Skeletal muscle satellite cell (primary cell): Measurements from ENCODE around the gene SYNJ2.

Experiments used
- H3K27me3 ChIP-seq: 2 replicates; pipeline ENCODE4 v1.7.0; 2013; ENCODE audit warnings: low read length; ENCODE audit not compliant: control insufficient read depth, insufficient read depth
- H3K36me3 ChIP-seq: 2 replicates; pipeline ENCODE4 v1.7.0; 2013; ENCODE audit warnings: mild to moderate bottlenecking, control low read depth, low read length; ENCODE audit not compliant: insufficient read depth
- H3K4me1 ChIP-seq: 2 replicates; pipeline ENCODE4 v1.7.0; 2013; ENCODE audit warnings: low read length; ENCODE audit not compliant: control insufficient read depth, insufficient read depth
- H3K4me2 ChIP-seq: 2 replicates; pipeline ENCODE4 v1.7.0; 2013; ENCODE audit warnings: mild to moderate bottlenecking, low read length
- H3K4me3 ChIP-seq: 2 replicates; pipeline ENCODE4 v1.7.0; 2013; ENCODE audit warnings: low read length
- H3K9ac ChIP-seq: 2 replicates; pipeline ENCODE4 v1.7.0; 2013; ENCODE audit warnings: mild to moderate bottlenecking, low read depth, low read length, moderate library complexity
- H3K9me3 ChIP-seq: replicated peaks from 2 replicates; pipeline ENCODE4 v1.7.0; 2013; ENCODE audit warnings: mild to moderate bottlenecking, control low read depth, low read length

Gene SYNJ2

GRCh38 chr6:158029668-158030230, 48.1 kb downstream of the SYNJ2 start:
- Histone ChIP-seq H3K36me3 (peaks cover 44% of the 10 kb centered on the region), H3K4me1 (peaks cover 63% of the 10 kb centered on the region), H3K4me2 (no peak overlapping the region), H3K9me3 (no peaks in the 10 kb centered on the region), H3K9ac (no peak overlapping the region), H3K4me3 (no peak overlapping the region), H3K27me3 (no peaks in the 10 kb centered on the region)

GRCh38 chr6:158030380-158031300, 49.0 kb downstream of the SYNJ2 start:
- H3K4me1 ChIP-seq = peaks cover 63% of the 10 kb centered on the region
- peak overlapping the region; percentile 67 for H3K4me2 ChIP-seq
- peak overlapping the region; percentile 12 for H3K4me3 ChIP-seq
- peaks cover 38% of the 10 kb centered on the region for H3K36me3 ChIP-seq
- no peaks in the 10 kb centered on the region for H3K27me3 ChIP-seq
- H3K9ac ChIP-seq = peak overlapping the region; percentile 71
- no peaks in the 10 kb centered on the region for H3K9me3 ChIP-seq

- H3K9ac ChIP-seq = peak overlapping the region; percentile 71
- peak overlapping the region; percentile 12 for H3K4me3 ChIP-seq
- peaks cover 45% of the 10 kb centered on the region for H3K36me3 ChIP-seq
Measured at GRCh38 chr6:158031381-158032353, 50.0 kb downstream of the SYNJ2 start.

GRCh38 chr6:158032354-158032733, 50.7 kb downstream of the SYNJ2 start:
- H3K36me3 ChIP-seq = peaks cover 39% of the 10 kb centered on the region
- no peaks in the 10 kb centered on the region for H3K9me3 ChIP-seq
- no peaks in the 10 kb centered on the region for H3K27me3 ChIP-seq
- peak overlapping the region; percentile 3 for H3K4me3 ChIP-seq
- H3K4me1 ChIP-seq = peaks cover 45% of the 10 kb centered on the region
- peak overlapping the region; percentile 71 for H3K9ac ChIP-seq
- H3K4me2 ChIP-seq = peak overlapping the region; percentile 67

More at GRCh38 chr6:158031381-158032353, 50.0 kb downstream of the SYNJ2 start:
- Histone ChIP-seq H3K4me2 (peak overlapping the region; percentile 67), H3K4me1 (peaks cover 52% of the 10 kb centered on the region), H3K27me3 (no peaks in the 10 kb centered on the region), H3K9me3 (no peaks in the 10 kb centered on the region)

- peaks cover 44% of the 10 kb centered on the region for H3K4me1 ChIP-seq
- no peaks in the 10 kb centered on the region for H3K27me3 ChIP-seq
- H3K4me3 ChIP-seq = no peak overlapping the region
- H3K9ac ChIP-seq = no peak overlapping the region
- H3K4me2 ChIP-seq = no peak overlapping the region
- H3K36me3 ChIP-seq = peaks cover 44% of the 10 kb centered on the region
- no peaks in the 10 kb centered on the region for H3K9me3 ChIP-seq
Measured at GRCh38 chr6:158033077-158033750, 51.6 kb downstream of the SYNJ2 start.

- no peaks in the 10 kb centered on the region for H3K9me3 ChIP-seq
- H3K4me1 ChIP-seq = peaks cover 50% of the 10 kb centered on the region
- H3K36me3 ChIP-seq = peaks cover 48% of the 10 kb centered on the region
- H3K9ac ChIP-seq = no peak overlapping the region
- no peaks in the 10 kb centered on the region for H3K27me3 ChIP-seq
- no peak overlapping the region for H3K4me3 ChIP-seq
- H3K4me2 ChIP-seq = no peak overlapping the region
Measured at GRCh38 chr6:158033751-158034702, 52.4 kb downstream of the SYNJ2 start.

- Histone ChIP-seq H3K36me3 (peaks cover 45% of the 10 kb centered on the region), H3K9me3 (no peaks in the 10 kb centered on the region), H3K9ac (no peak overlapping the region), H3K4me2 (no peak overlapping the region), H3K4me1 (peaks cover 67% of the 10 kb centered on the region), H3K27me3 (no peaks in the 10 kb centered on the region), H3K4me3 (no peak overlapping the region)
Measured at GRCh38 chr6:158036261-158036660, 54.6 kb downstream of the SYNJ2 start.

- H3K4me2 ChIP-seq = no peak overlapping the region
- H3K27me3 ChIP-seq = no peaks in the 10 kb centered on the region
- no peak overlapping the region for H3K9ac ChIP-seq
- H3K4me3 ChIP-seq = no peak overlapping the region
- peaks cover 45% of the 10 kb centered on the region for H3K36me3 ChIP-seq
- H3K4me1 ChIP-seq = peaks cover 67% of the 10 kb centered on the region
- no peaks in the 10 kb centered on the region for H3K9me3 ChIP-seq
Measured at GRCh38 chr6:158037021-158037420, 55.4 kb downstream of the SYNJ2 start.

GRCh38 chr6:158037771-158038170, 56.1 kb downstream of the SYNJ2 start:
- Histone ChIP-seq H3K9ac (no peak overlapping the region), H3K4me2 (no peak overlapping the region), H3K4me1 (peaks cover 67% of the 10 kb centered on the region), H3K36me3 (peaks cover 50% of the 10 kb centered on the region), H3K27me3 (no peaks in the 10 kb centered on the region), H3K9me3 (no peaks in the 10 kb centered on the region), H3K4me3 (no peak overlapping the region)
